HepG2 (cell line): Measurements from ENCODE around the gene MTSS2. TPM values are rescaled to one million over a fixed set of nuclear protein-coding genes. Genes with fewer than 3 reads are reported as not detected.

ENCODE experiments used
- ARID4A ChIP-seq: sonication (generic); formaldehyde crosslinking; IDR thresholded peaks from 2 replicates; pipeline ENCODE4 v1.5.0; 2020; ENCODE audit warnings: mild to moderate bottlenecking, missing genetic modification reagents, borderline replicate concordance
- GATA4 ChIP-seq: sonication (generic); IDR thresholded peaks from 2 replicates; pipeline ENCODE4 v1.6.1; 2016; ENCODE audit warnings: antibody characterized with exemption, low read depth, borderline replicate concordance
- HES4 ChIP-seq: sonication (generic); formaldehyde crosslinking; IDR thresholded peaks from 2 replicates; pipeline ENCODE4 v1.9.0; 2021; ENCODE audit warnings: mild to moderate bottlenecking, missing genetic modification reagents, borderline replicate concordance
- MTA1 ChIP-seq: sonication (generic); formaldehyde crosslinking; IDR thresholded peaks from 2 replicates; pipeline ENCODE4 v1.4.0; 2020; ENCODE audit warnings: missing genetic modification reagents, mild to moderate bottlenecking, borderline replicate concordance
- TBX3 ChIP-seq: fragments of 450-650 bp; IDR thresholded peaks from 2 replicates; pipeline ENCODE4 v1.6.1; 2017; ENCODE audit warnings: antibody characterized with exemption, mild to moderate bottlenecking, inconsistent platforms, borderline replicate concordance
- ZNF318 ChIP-seq: sonication (generic); formaldehyde crosslinking; IDR thresholded peaks from 2 replicates; pipeline ENCODE4 v1.4.0; 2020; ENCODE audit warnings: mild to moderate bottlenecking, missing genetic modification reagents
- ZNF496 ChIP-seq: sonication (generic); formaldehyde crosslinking; IDR thresholded peaks from 2 replicates; pipeline ENCODE4 v1.8.1; 2023; ENCODE audit warnings: mild to moderate bottlenecking, moderate library complexity, missing genetic modification reagents; ENCODE audit not compliant: insufficient replicate concordance
- ZNF691 ChIP-seq: sonication (generic); formaldehyde crosslinking; IDR thresholded peaks from 2 replicates; pipeline ENCODE4 v1.4.0; 2020; ENCODE audit warnings: missing genetic modification reagents, low read depth, mild to moderate bottlenecking, borderline replicate concordance
- polyA plus RNA-seq, 8 experiments: library from polyadenylated mRNA; depleted of rRNA in 3 of 8; stranded (reverse) in 7 of 8; unstranded in 1 of 8; fragments of >200 nt; fragmentation: Illumina TruSeq in 4 of 8; extraction: Trizol in 4 of 8; gene quantifications; 2 replicates each; pipeline versions ENCODE4 v1.2.1 to v1.2.3, GENCODE V29; 2011 to 2016; ENCODE audit warnings: low read depth in 4 of 8, missing spikeins in 1 of 8, mixed read lengths in 1 of 8; ENCODE audit not compliant: insufficient read depth in 1 of 8
- total RNA-seq, 5 experiments: library from RNA; depleted of rRNA; stranded (reverse); fragments of >200 nt; fragmentation: Illumina TruSeq; extraction: Trizol; gene quantifications; 2 replicates each; pipeline ENCODE4 v1.2.3, GENCODE V29; 2016; ENCODE audit warnings: low read depth in 1 of 5
- TF ChIP-seq, protein P1 (sequence below): IDR thresholded peaks from 2 replicates; pipeline ENCODE4 v1.6.1; 2016; ENCODE audit warnings: mild to moderate bottlenecking

Gene MTSS2
- total and polyA plus RNA-seq, 2 of the 13 experiments (the other 11 are each of a cell fraction or from before 2014, with no cell fraction given) = 132 to 242 TPM

DNA sequence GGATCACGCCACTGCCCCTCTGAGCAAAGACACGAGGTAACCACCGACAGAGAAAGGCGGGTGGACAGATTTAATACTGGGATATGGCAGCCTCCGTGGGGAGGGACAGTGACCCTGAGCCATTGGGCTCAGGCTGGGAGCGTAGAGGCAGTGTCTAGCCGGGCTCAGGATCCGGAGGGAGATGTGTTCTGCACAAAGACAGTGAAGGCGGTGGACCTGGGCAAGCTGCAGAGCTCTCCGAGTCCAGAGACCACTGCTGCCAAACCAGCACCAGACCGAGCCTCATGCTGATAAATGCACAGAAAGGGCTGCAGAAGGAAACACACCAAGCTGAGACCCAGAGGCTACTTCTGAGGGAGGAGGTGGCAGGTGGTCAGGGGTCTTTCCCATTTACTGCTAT lies 26.5 kb upstream of the MTSS2 start (continued):
- 0 out of 2 replicates have a peak, but pooled peaks have one; percentile 2 for TF ChIP-seq ZNF318 (CRISPR knock-in tag)
- TF ChIP-seq HES4 = 0 out of 2 replicates have a peak, but pooled peaks have one; percentile 19
- TF ChIP-seq ARID4A (CRISPR knock-in tag) = no peak
- no peak for TF ChIP-seq ZNF496
- TF ChIP-seq, protein P1, sequence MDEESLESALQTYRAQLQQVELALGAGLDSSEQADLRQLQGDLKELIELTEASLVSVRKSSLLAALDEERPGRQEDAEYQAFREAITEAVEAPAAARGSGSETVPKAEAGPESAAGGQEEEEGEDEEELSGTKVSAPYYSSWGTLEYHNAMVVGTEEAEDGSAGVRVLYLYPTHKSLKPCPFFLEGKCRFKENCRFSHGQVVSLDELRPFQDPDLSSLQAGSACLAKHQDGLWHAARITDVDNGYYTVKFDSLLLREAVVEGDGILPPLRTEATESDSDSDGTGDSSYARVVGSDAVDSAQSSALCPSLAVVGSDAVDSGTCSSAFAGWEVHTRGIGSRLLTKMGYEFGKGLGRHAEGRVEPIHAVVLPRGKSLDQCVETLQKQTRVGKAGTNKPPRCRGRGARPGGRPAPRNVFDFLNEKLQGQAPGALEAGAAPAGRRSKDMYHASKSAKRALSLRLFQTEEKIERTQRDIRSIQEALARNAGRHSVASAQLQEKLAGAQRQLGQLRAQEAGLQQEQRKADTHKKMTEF (CRISPR knock-in tag) = no peak
- TF ChIP-seq ZNF691 (CRISPR knock-in tag) = no peak
- TF ChIP-seq MTA1 (CRISPR knock-in tag) = no peak
- no peak for TF ChIP-seq GATA4
- TF ChIP-seq TBX3 = no peak
